Memory B cell (primary cell): ENCODE data around the gene SMARCA2.

Experiments
- ATAC-seq: fragments of 150-1000 bp; cut with Tn5 transposase; 2 replicates; pipeline ENCODE4 v1.10.0; 2021; ENCODE audit warnings: low read depth, mild to moderate bottlenecking, moderate library complexity
- DNase-seq, 2 donors: peaks; one replicate each; pipeline ENCODE4 v3.0.0; 2022; ENCODE audit warnings: low spot score in 2 of 2
- H3K27ac Mint-ChIP-seq: one replicate; pipeline ENCODE4 v1.8.0; 2022; ENCODE audit warnings: mild to moderate bottlenecking, moderate library complexity, mixed read lengths
- H3K27me3 Mint-ChIP-seq: one replicate; pipeline ENCODE4 v1.8.0; 2022; ENCODE audit warnings: mixed read lengths
- H3K36me3 Mint-ChIP-seq: one replicate; pipeline ENCODE4 v1.8.0; 2022; ENCODE audit warnings: mild to moderate bottlenecking, mixed read lengths
- H3K4me1 Mint-ChIP-seq: one replicate; pipeline ENCODE4 v1.8.0; 2022; ENCODE audit warnings: mixed read lengths
- H3K4me3 Mint-ChIP-seq: one replicate; pipeline ENCODE4 v1.8.0; 2022; ENCODE audit warnings: mild to moderate bottlenecking, moderate library complexity, mixed read lengths
- H3K9me3 Mint-ChIP-seq: one replicate; pipeline ENCODE4 v1.8.0; 2022; ENCODE audit warnings: mixed read lengths

The SMARCA2 gene

GRCh38 chr9:2019723-2020122 lies 4.6 kb downstream of the SMARCA2 start:
- peaks cover 39% of the 10 kb centered on the region for H3K4me1 Mint-ChIP-seq
- peaks cover 4% of the 10 kb centered on the region for H3K36me3 Mint-ChIP-seq
- H3K27ac Mint-ChIP-seq, result peak overlapping the region; percentile 98
- H3K27me3 Mint-ChIP-seq, result no peaks in the 10 kb centered on the region
- ATAC-seq (no peak), DNase-seq (no peak)
- no peaks in the 10 kb centered on the region for H3K9me3 Mint-ChIP-seq
- peak overlapping the region; percentile 43 for H3K4me3 Mint-ChIP-seq

- no peaks in the 10 kb centered on the region for H3K27me3 Mint-ChIP-seq
- ATAC-seq, result no peak
- H3K27ac Mint-ChIP-seq, result peak overlapping the region; percentile 65
- peaks cover 4% of the 10 kb centered on the region for H3K36me3 Mint-ChIP-seq
- no peaks in the 10 kb centered on the region for H3K9me3 Mint-ChIP-seq
- DNase-seq, result no peak
- peaks cover 55% of the 10 kb centered on the region for H3K4me1 Mint-ChIP-seq
- peak overlapping the region; percentile 9 for H3K4me3 Mint-ChIP-seq
These were observed 6.6 kb downstream of the SMARCA2 start for GRCh38 chr9:2021731-2022130.

GRCh38 chr9:2022560-2022959 lies 7.4 kb downstream of the SMARCA2 start:
- peak overlapping the region; percentile 16 for H3K27ac Mint-ChIP-seq
- peaks cover 60% of the 10 kb centered on the region for H3K4me1 Mint-ChIP-seq
- peaks cover 2% of the 10 kb centered on the region for H3K36me3 Mint-ChIP-seq
- peak overlapping the region; percentile 32 for H3K4me3 Mint-ChIP-seq
- ATAC-seq, result no peak
- H3K9me3 Mint-ChIP-seq, result no peaks in the 10 kb centered on the region
- no peaks in the 10 kb centered on the region for H3K27me3 Mint-ChIP-seq
- DNase-seq, result no peak

GRCh38 chr9:2023042-2023441 lies 7.9 kb downstream of the SMARCA2 start:
- Mint-ChIP-seq H3K36me3 (peaks cover 2% of the 10 kb centered on the region), H3K27me3 (no peaks in the 10 kb centered on the region), H3K9me3 (no peaks in the 10 kb centered on the region), H3K27ac (peak overlapping the region; percentile 16), H3K4me1 (peaks cover 62% of the 10 kb centered on the region), H3K4me3 (peak overlapping the region; percentile 32)
- ATAC-seq, result no peak
- no peak for DNase-seq

GRCh38 chr9:2023532-2023931 lies 8.4 kb downstream of the SMARCA2 start:
- Mint-ChIP-seq H3K27me3 (no peaks in the 10 kb centered on the region), H3K9me3 (no peaks in the 10 kb centered on the region), H3K4me1 (peaks cover 65% of the 10 kb centered on the region), H3K27ac (peak overlapping the region; percentile 16), H3K4me3 (no peak overlapping the region), H3K36me3 (peaks cover 2% of the 10 kb centered on the region)
- DNase-seq (no peak), ATAC-seq (peak; percentile 46)

GRCh38 chr9:2024888-2025782 lies 10.0 kb downstream of the SMARCA2 start:
- H3K9me3 Mint-ChIP-seq, result no peaks in the 10 kb centered on the region
- DNase-seq, result no peak

GRCh38 chr9:2026220-2026997 lies 11.3 kb downstream of the SMARCA2 start:
- peak; percentile 62 for ATAC-seq
- no peak for DNase-seq
- no peaks in the 10 kb centered on the region for H3K27me3 Mint-ChIP-seq
- H3K4me3 Mint-ChIP-seq, result no peak overlapping the region
- H3K4me1 Mint-ChIP-seq, result peaks cover 71% of the 10 kb centered on the region
- H3K36me3 Mint-ChIP-seq, result peaks cover 11% of the 10 kb centered on the region
- H3K27ac Mint-ChIP-seq, result no peak overlapping the region
- H3K9me3 Mint-ChIP-seq, result no peaks in the 10 kb centered on the region

More at GRCh38 chr9:2024888-2025782, 10.0 kb downstream of the SMARCA2 start:
- no peaks in the 10 kb centered on the region for H3K27me3 Mint-ChIP-seq
- H3K4me3 Mint-ChIP-seq, result no peak overlapping the region
- peaks cover 7% of the 10 kb centered on the region for H3K36me3 Mint-ChIP-seq
- ATAC-seq, result no peak
- H3K4me1 Mint-ChIP-seq, result peaks cover 70% of the 10 kb centered on the region
- H3K27ac Mint-ChIP-seq, result peak overlapping the region; percentile 56

- Mint-ChIP-seq H3K4me1 (peaks cover 66% of the 10 kb centered on the region), H3K36me3 (peaks cover 19% of the 10 kb centered on the region), H3K27me3 (no peaks in the 10 kb centered on the region), H3K9me3 (no peaks in the 10 kb centered on the region), H3K4me3 (no peak overlapping the region), H3K27ac (peak overlapping the region; percentile 50)
- ATAC-seq (no peak), DNase-seq (no peak)
These were observed 12.5 kb downstream of the SMARCA2 start for GRCh38 chr9:2027543-2028160.

- Mint-ChIP-seq H3K9me3 (no peaks in the 10 kb centered on the region), H3K36me3 (peaks cover 22% of the 10 kb centered on the region), H3K4me3 (no peak overlapping the region), H3K27me3 (no peaks in the 10 kb centered on the region), H3K27ac (peak overlapping the region; percentile 29), H3K4me1 (peaks cover 56% of the 10 kb centered on the region)
- ATAC-seq (no peak), DNase-seq (no peak)
These were observed 13.7 kb downstream of the SMARCA2 start for GRCh38 chr9:2028888-2029287.

GRCh38 chr9:2029666-2030170 lies 14.6 kb downstream of the SMARCA2 start:
- Mint-ChIP-seq H3K4me1 (peaks cover 49% of the 10 kb centered on the region), H3K4me3 (no peak overlapping the region)

GRCh38 chr9:2032234-2032633 lies 17.1 kb downstream of the SMARCA2 start:
- H3K27me3 Mint-ChIP-seq, result no peaks in the 10 kb centered on the region
- H3K4me1 Mint-ChIP-seq, result peaks cover 36% of the 10 kb centered on the region
- peak overlapping the region; percentile 29 for H3K27ac Mint-ChIP-seq
- DNase-seq, result no peak
- ATAC-seq, result no peak
- no peaks in the 10 kb centered on the region for H3K9me3 Mint-ChIP-seq
- H3K4me3 Mint-ChIP-seq, result no peak overlapping the region
- H3K36me3 Mint-ChIP-seq, result peaks cover 33% of the 10 kb centered on the region

More at GRCh38 chr9:2029666-2030170, 14.6 kb downstream of the SMARCA2 start:
- DNase-seq (no peak), ATAC-seq (no peak)
- Mint-ChIP-seq H3K27me3 (no peaks in the 10 kb centered on the region), H3K36me3 (peaks cover 25% of the 10 kb centered on the region), H3K9me3 (no peaks in the 10 kb centered on the region), H3K27ac (peak overlapping the region; percentile 29)

- DNase-seq (no peak), ATAC-seq (no peak)
- Mint-ChIP-seq H3K4me3 (no peak overlapping the region), H3K36me3 (peaks cover 41% of the 10 kb centered on the region), H3K27me3 (no peaks in the 10 kb centered on the region), H3K4me1 (peaks cover 13% of the 10 kb centered on the region), H3K9me3 (no peaks in the 10 kb centered on the region), H3K27ac (peak overlapping the region; percentile 67)
These were observed 21.7 kb downstream of the SMARCA2 start for GRCh38 chr9:2036844-2037243.

GRCh38 chr9:2039294-2040180 lies 24.4 kb downstream of the SMARCA2 start:
- H3K4me1 Mint-ChIP-seq, result peaks cover 35% of the 10 kb centered on the region
- H3K27me3 Mint-ChIP-seq, result no peaks in the 10 kb centered on the region
- no peak overlapping the region for H3K27ac Mint-ChIP-seq
- H3K36me3 Mint-ChIP-seq, result peaks cover 36% of the 10 kb centered on the region
- ATAC-seq, result no peak
- DNase-seq, result no peak
- H3K9me3 Mint-ChIP-seq, result no peaks in the 10 kb centered on the region
- H3K4me3 Mint-ChIP-seq, result no peak overlapping the region
